ENCODE data around the gene MYH10.

- TF ChIP-seq CTCF (IDR thresholded peaks at IDR 0.05; ENCODE audit: low read depth, low read length, poor library complexity, severe bottlenecking) (no peak), EZH2phosphoT487 (IDR thresholded peaks at IDR 0.05; ENCODE audit: borderline replicate concordance, low read length) (no peak)
Observed at GRCh38 chr17:8466456-8466855, 164.1 kb downstream of the MYH10 start.
